ENCODE measurements around the gene SPEG.
A peak's percentile ranks its signal among the peaks of the same experiment; 100 is the strongest.

The SPEG gene

GRCh38 chr2:219386532-219387280, 47.9 kb upstream of the SPEG start:
- Histone ChIP-seq H3K27ac (ENCODE audit: low read depth, low read length) (no peak overlapping the region), H3K4me2 (ENCODE audit: low read length) (peak overlapping the region; percentile 85), H3K9me2 (replicated peaks; ENCODE audit: control insufficient read depth, low read length) (no peaks in the 10 kb centered on the region), H4K20me1 (ENCODE audit: control insufficient read depth, insufficient read depth, low read depth, low read length) (no peaks in the 10 kb centered on the region), H3K4me1 (ENCODE audit: control insufficient read depth, low read length) (peaks cover 16% of the 10 kb centered on the region), H3K4me3 (ENCODE audit: low read length) (peak overlapping the region; percentile 88), H3K9me3 (ENCODE audit: control insufficient read depth, insufficient read depth, low read length) (no peaks in the 10 kb centered on the region), H3F3A (ENCODE audit: control insufficient read depth, insufficient read depth) (no peaks in the 10 kb centered on the region), H3K79me2 (ENCODE audit: control insufficient read depth, low read length) (peaks cover 10% of the 10 kb centered on the region), H3K36me3 (ENCODE audit: control insufficient read depth, low read length) (peaks cover 14% of the 10 kb centered on the region), H3K27me3 (ENCODE audit: control insufficient read depth, low read length) (no peaks in the 10 kb centered on the region)
- TF ChIP-seq CTCF (IDR thresholded peaks at IDR 0.05; ENCODE audit: low read depth, low read length, poor library complexity, severe bottlenecking) (no peak), EZH2phosphoT487 (IDR thresholded peaks at IDR 0.05; ENCODE audit: borderline replicate concordance, low read length) (no peak)

- no peaks in the 10 kb centered on the region for H3K9me3 ChIP-seq (ENCODE audit: control insufficient read depth, insufficient read depth, low read length)
- peak within 1 kb of the TSS; percentile 87 for H3K4me2 ChIP-seq (ENCODE audit: low read length)
- TF ChIP-seq EZH2phosphoT487 (IDR thresholded peaks at IDR 0.05; ENCODE audit: borderline replicate concordance, low read length) (no peak), CTCF (IDR thresholded peaks at IDR 0.05; ENCODE audit: low read depth, low read length, poor library complexity, severe bottlenecking) (no peak)
- peaks cover 10% of the 10 kb centered on the region for H3K79me2 ChIP-seq (ENCODE audit: control insufficient read depth, low read length)
- peaks cover 14% of the 10 kb centered on the region for H3K36me3 ChIP-seq (ENCODE audit: control insufficient read depth, low read length)
- peak within 1 kb of the TSS; percentile 22; the same call in 1 of the 2 replicates for H3K27ac ChIP-seq (ENCODE audit: low read depth, low read length)
- peak within 1 kb of the TSS; percentile 88 for H3K4me3 ChIP-seq (ENCODE audit: low read length)
- no peaks in the 10 kb centered on the region for H3K9me2 ChIP-seq (replicated peaks; ENCODE audit: control insufficient read depth, low read length)
- no peaks in the 10 kb centered on the region for H4K20me1 ChIP-seq (ENCODE audit: control insufficient read depth, insufficient read depth, low read depth, low read length)
- no peaks in the 10 kb centered on the region for H3K27me3 ChIP-seq (ENCODE audit: control insufficient read depth, low read length)
- H3K4me1 ChIP-seq (ENCODE audit: control insufficient read depth, low read length), result peaks cover 16% of the 10 kb centered on the region
- no peaks in the 10 kb centered on the region for H3F3A ChIP-seq (ENCODE audit: control insufficient read depth, insufficient read depth)
These were observed 47.1 kb upstream of the SPEG start, which contains the start of gene DNPEP for GRCh38 chr2:219387306-219388120. Gene DNPEP (minus strand): TSS chr2:219387912. CDS start chr2:219387794, 118 bp downstream.

- Histone ChIP-seq H3K9me3 (ENCODE audit: control insufficient read depth, insufficient read depth, low read length) (no peaks in the 10 kb centered on the region), H3K36me3 (ENCODE audit: control insufficient read depth, low read length) (peaks cover 14% of the 10 kb centered on the region), H3F3A (ENCODE audit: control insufficient read depth, insufficient read depth) (no peaks in the 10 kb centered on the region), H3K4me2 (ENCODE audit: low read length) (peak overlapping the region; percentile 87), H3K9me2 (replicated peaks; ENCODE audit: control insufficient read depth, low read length) (no peaks in the 10 kb centered on the region), H3K27me3 (ENCODE audit: control insufficient read depth, low read length) (no peaks in the 10 kb centered on the region), H3K27ac (ENCODE audit: low read depth, low read length) (peak overlapping the region; percentile 9; the same call in 1 of the 2 replicates), H4K20me1 (ENCODE audit: control insufficient read depth, insufficient read depth, low read depth, low read length) (no peaks in the 10 kb centered on the region), H3K79me2 (ENCODE audit: control insufficient read depth, low read length) (peaks cover 10% of the 10 kb centered on the region), H3K4me3 (ENCODE audit: low read length) (peak overlapping the region; percentile 70), H3K4me1 (ENCODE audit: control insufficient read depth, low read length) (peaks cover 16% of the 10 kb centered on the region)
- TF ChIP-seq CTCF (IDR thresholded peaks at IDR 0.05; ENCODE audit: low read depth, low read length, poor library complexity, severe bottlenecking) (peak; percentile 65), EZH2phosphoT487 (IDR thresholded peaks at IDR 0.05; ENCODE audit: borderline replicate concordance, low read length) (no peak)
These were observed 46.3 kb upstream of the SPEG start for GRCh38 chr2:219388121-219388906.

All from DOHH2 (cell line).